ENCODE measurements around the gene WWOX.

Gene WWOX

GRCh38 chr16:78656887-78657286 lies 557.4 kb downstream of the WWOX start:
- no peak for FAIRE-seq
- DNase-seq (ENCODE audit: insufficient read length, low spot score) = no peak

GRCh38 chr16:78659216-78659615 lies 559.8 kb downstream of the WWOX start:
- no peak for FAIRE-seq
- DNase-seq (ENCODE audit: insufficient read length, low spot score) = no peak

GRCh38 chr16:78659668-78660217 lies 560.3 kb downstream of the WWOX start:
- FAIRE-seq (no peak), DNase-seq (ENCODE audit: insufficient read length, low spot score) (no peak)

- DNase-seq (ENCODE audit: insufficient read length, low spot score) (no peak), FAIRE-seq (no peak)
Observed at GRCh38 chr16:78660795-78661194, 561.3 kb downstream of the WWOX start.

- DNase-seq (ENCODE audit: insufficient read length, low spot score) = no peak
- FAIRE-seq = no peak
Observed at GRCh38 chr16:78663690-78664089, 564.2 kb downstream of the WWOX start.

GRCh38 chr16:78664811-78665772 lies 565.6 kb downstream of the WWOX start:
- DNase-seq (ENCODE audit: insufficient read length, low spot score) = no peak
- FAIRE-seq = no peak

GRCh38 chr16:78666318-78666717 lies 566.9 kb downstream of the WWOX start:
- no peak for FAIRE-seq

GRCh38 chr16:78667675-78668074 lies 568.2 kb downstream of the WWOX start:
- FAIRE-seq (no peak), DNase-seq (ENCODE audit: insufficient read length, low spot score) (no peak)

More at GRCh38 chr16:78666318-78666717, 566.9 kb downstream of the WWOX start:
- DNase-seq (ENCODE audit: insufficient read length, low spot score) = no peak

GRCh38 chr16:78668393-78668792 lies 568.9 kb downstream of the WWOX start:
- FAIRE-seq (no peak), DNase-seq (ENCODE audit: insufficient read length, low spot score) (no peak)

GRCh38 chr16:78669994-78670393 lies 570.5 kb downstream of the WWOX start:
- no peak for DNase-seq (ENCODE audit: insufficient read length, low spot score)
- no peak for FAIRE-seq

GRCh38 chr16:78672779-78673556 lies 573.5 kb downstream of the WWOX start:
- FAIRE-seq = no peak
- no peak for DNase-seq (ENCODE audit: insufficient read length, low spot score)

GRCh38 chr16:78673884-78674283 lies 574.4 kb downstream of the WWOX start:
- DNase-seq (ENCODE audit: insufficient read length, low spot score) (no peak), FAIRE-seq (no peak)

- FAIRE-seq (no peak), DNase-seq (ENCODE audit: insufficient read length, low spot score) (no peak)
Observed at GRCh38 chr16:78675312-78675711, 575.9 kb downstream of the WWOX start.

- DNase-seq (ENCODE audit: insufficient read length, low spot score) = no peak
- FAIRE-seq = no peak
Observed at GRCh38 chr16:78675951-78676792, 576.7 kb downstream of the WWOX start.

GRCh38 chr16:78677181-78677731 lies 577.8 kb downstream of the WWOX start:
- no peak for DNase-seq (ENCODE audit: insufficient read length, low spot score)
- no peak for FAIRE-seq

GRCh38 chr16:78679546-78679945 lies 580.1 kb downstream of the WWOX start:
- FAIRE-seq = no peak
- DNase-seq (ENCODE audit: insufficient read length, low spot score) = no peak

- DNase-seq (ENCODE audit: insufficient read length, low spot score) (no peak), FAIRE-seq (no peak)
Observed at GRCh38 chr16:78681743-78682142, 582.3 kb downstream of the WWOX start.

GRCh38 chr16:78684030-78684611 lies 584.7 kb downstream of the WWOX start:
- DNase-seq (ENCODE audit: insufficient read length, low spot score) (no peak), FAIRE-seq (no peak)

- FAIRE-seq (no peak), DNase-seq (ENCODE audit: insufficient read length, low spot score) (no peak)
Observed at GRCh38 chr16:78684655-78685375, 585.4 kb downstream of the WWOX start.

All from HTR-8/SVneo (cell line).